NOMO-1 (cell line): ENCODE data around the gene ATAD2B.

Experiments
- DNase-seq, 2 experiments: peaks; one replicate each; lab custom pipeline; 2025; ENCODE audit not compliant: unreplicated experiment in 2 of 2; lab: John Stamatoyannopoulos, UW

Gene ATAD2B

DNA sequence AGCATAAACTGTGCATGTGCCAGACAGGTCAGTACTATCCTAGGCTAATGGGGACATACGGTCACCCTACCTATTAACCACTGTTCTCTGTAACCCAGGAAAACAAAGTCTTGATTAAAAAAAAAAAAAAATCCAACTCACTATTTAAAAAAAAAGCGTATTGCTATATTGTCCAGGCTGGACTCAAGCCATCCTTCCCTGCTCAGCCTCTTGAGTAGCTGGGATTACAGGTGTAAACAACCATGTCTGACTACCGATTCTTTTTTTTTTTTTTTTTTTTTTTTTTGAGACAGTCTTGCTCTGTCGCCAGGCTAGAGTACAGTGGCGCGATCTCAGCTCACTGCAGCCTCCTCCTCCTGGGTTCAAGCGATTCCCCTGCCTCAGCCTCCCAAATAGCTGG is 11.6 kb downstream of the ATAD2B start:
- no peak for DNase-seq

DNA sequence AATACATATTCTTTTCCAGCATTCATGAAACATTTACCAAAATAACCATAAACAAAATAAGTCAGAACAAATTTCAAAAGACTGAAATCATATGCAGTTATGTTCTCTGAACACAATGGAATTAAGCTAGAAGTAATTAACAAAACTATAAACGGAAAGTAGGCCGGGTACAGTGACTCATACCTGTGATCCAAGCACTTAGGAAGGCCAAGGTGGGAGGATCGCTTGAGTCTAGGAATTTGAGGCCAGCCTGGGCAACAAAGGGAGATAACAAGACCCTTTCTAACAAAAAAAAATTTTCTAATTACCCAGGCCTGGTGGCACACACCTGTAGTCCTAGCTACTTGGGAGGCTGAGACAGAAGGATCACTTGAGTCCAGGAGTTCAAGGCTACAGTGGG is 14.9 kb downstream of the ATAD2B start:
- no peak for DNase-seq

DNA sequence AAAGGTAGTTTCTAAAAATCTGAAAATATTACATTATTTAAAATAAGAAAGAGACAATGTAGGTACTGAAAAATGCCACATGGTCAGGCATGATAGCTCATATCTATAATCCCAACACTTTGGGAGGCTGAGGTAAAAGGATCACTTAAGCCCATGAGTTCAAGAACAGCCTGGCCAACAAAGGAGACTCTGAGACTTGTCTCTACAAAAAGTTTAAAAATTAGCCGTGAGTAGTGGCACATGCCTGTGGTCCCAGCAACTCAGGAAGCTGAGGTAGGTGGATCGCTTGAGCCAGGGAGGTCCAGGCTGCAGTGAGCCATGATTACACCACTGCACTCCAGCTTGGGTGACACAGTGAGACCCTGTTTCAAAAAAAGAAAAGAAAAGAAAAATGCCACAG is 21.8 kb downstream of the ATAD2B start:
- no peak for DNase-seq

DNA sequence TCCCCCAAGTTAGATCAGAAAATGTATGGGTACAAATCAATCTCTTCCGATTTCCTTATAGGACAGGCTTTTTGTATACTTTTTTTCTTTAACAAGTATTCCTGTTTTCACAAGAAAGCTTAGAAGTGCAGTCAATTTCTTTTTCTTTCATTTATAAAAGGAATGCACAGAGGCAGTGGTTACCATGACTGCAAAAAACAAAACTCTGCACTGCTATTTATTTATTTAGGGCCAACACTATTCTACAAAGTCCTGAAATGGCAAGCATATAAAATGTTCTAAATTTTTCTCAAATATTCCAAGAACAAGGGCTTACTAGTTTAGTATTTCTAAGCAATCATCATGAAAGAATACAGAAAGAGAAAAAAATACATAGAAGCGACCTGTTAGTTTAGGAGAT is 22.2 kb downstream of the ATAD2B start:
- no peak for DNase-seq

DNA sequence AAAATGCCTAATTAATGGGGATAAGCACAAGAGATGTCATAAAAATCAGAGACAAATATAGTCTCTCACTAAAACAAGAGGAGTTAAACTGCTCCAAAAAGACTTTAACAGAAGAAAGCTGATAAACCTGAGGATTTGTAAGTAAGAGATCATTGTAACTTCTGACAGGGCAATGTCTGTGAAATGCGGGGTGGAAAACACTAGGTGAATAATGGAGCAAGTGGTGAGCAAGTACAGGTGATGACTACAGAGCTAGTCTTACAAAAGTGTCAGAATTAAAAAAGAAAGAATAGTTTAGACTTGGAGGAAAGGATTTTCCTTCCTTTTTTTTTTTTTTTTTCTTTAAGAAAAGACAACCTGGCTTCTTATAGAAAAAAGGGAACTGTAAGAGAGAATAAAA is 22.7 kb downstream of the ATAD2B start:
- DNase-seq, result no peak

DNA sequence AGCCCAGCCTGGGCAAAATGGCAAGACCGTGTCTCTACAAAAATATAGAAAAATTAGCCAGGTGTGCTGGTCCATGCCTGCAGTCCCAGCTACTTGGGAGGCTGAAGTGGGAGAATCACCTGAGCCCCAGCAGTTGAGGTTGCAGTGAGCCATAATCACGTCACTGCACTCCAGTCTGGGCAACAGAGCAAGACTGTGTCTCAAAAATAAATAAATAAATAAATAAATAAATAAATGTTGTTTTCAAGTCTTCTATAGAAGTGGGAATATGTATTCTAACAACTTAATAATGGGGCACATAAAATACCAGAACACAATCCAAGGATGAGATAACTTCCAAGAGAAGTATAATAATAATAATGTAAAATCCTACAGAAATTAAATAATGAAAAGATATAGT is 23.9 kb downstream of the ATAD2B start:
- DNase-seq, result no peak

DNA sequence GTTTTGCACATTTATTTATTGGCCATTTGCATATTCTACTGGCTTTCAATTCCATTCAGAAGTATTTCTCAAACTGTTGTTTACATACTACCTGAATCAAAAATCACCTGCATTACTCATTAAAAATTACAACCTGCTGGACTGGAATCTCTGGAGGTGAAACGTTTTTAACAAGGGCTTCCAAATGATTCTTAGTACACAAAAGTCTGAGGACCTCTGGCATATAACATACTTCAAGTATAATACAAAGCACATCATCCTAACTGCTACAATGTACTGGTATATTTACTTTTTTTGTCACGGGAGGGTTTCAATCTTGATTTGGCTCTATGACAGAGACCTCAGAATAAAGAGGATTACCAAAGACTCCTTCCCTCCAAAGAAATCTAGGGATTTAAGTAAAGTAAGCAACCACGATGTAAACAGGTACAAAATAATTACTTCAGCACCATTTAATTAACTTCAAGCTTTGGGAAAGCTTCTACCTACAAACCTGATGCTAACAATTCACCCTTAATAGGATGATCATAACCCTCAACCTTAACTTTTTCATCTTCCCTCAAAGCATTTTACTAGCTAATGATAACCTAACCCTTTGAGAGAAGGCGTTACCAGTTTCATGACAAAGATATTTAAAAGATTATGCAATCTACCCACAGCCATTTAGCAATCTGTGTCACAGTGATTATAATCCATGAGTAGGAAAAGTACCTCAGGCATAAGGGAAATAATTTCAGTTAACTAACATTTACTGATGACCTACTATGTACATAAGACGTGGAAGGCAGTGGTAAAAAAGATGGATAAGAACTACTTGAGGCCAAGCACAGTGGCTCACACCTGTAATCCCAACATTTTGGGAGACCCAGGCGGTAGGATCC is 24.7 kb downstream of the ATAD2B start:
- DNase-seq, result peak; percentile 8 to 85

DNA sequence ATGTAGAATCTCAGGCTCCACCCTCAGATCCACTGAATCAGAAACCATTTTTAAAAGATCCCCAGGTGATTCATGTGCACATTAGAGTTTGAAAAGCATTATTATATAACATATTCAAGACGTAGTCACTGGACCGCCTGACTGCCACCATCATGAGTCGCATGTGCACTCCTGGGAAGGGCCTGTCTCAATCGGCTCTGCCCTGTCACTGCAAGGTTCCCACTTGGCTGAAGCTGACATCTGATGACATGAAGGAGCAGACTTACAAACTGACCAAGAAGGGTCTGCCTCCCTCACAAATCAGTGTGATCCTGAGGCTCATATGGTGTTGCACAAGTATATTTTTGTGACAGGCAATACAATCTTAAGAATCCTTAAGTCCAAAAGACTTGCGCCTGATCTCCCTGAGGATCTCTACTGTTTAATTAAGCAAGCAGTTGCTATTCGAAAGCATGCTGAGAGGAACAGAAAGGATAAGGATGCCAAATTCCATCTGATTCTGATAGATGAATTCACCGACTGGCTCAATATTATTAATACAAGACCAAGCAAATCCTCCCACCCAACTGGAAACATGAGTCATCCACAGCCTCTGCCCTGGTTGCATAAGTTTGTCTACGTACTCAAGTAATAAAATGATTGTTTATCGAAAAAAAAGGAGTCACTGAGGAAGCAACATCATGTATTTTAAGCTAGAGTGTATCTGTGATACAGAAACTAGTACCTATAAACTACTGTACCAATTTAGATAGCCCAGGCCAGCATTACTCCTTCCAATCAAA is 26.2 kb downstream of the ATAD2B start:
- DNase-seq, result peak; percentile 22 to 50

DNA sequence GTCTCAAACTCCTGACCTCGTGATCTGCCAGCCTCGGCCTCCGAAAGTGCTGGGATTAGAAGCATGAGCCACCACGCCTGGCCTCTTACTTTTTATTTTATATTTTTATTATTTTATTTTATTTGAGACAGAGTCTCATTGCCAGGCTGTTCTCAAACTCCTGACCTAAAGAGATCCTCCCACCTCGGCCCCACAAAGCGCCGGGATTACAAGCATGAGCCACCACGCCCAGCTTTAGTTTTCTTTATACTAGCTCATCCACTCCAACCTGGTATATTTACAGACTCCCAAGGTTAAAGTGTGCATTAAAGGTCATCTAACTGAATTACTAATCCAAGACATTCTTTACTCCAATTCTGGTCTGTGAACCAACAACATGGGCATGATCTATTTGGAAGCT is 26.8 kb downstream of the ATAD2B start:
- no peak for DNase-seq

DNA sequence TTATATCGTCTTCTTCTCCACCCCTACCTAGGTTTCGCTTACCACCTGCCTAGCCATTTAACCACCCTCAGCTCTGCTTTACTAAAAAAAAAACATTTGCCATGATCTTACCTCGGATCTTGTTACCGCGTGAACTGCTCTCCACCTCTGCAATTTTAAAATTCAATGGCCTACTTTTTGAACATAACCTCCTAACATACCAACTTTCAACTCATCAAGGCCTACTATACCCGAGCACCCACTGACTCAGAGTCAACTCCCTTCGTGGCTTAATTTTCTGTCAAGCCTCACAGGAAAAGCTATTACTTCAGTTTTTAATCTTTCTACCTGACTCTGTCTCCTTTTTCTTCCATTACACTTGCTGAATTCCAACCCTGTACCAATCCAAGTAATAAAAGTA is 55.7 kb downstream of the ATAD2B start:
- DNase-seq, result no peak

DNA sequence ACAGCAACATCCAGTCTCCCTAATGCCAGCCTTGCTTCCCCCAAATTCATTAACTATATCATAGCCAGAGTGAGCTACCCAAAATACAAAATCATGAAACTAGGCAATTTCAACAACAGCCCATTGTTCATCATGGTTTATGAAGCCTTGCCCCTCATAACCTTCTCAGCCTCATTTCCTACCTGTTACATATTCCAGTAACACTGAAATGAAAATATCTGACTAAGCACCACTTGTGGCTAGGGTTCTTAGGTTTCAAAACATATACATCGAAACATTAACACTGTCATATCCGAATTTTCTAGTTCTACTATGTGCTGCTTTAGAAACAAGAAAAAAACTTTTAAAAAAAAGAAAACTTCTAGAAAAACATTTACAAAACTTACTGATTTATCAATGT is 59.5 kb downstream of the ATAD2B start:
- DNase-seq, result no peak

DNA sequence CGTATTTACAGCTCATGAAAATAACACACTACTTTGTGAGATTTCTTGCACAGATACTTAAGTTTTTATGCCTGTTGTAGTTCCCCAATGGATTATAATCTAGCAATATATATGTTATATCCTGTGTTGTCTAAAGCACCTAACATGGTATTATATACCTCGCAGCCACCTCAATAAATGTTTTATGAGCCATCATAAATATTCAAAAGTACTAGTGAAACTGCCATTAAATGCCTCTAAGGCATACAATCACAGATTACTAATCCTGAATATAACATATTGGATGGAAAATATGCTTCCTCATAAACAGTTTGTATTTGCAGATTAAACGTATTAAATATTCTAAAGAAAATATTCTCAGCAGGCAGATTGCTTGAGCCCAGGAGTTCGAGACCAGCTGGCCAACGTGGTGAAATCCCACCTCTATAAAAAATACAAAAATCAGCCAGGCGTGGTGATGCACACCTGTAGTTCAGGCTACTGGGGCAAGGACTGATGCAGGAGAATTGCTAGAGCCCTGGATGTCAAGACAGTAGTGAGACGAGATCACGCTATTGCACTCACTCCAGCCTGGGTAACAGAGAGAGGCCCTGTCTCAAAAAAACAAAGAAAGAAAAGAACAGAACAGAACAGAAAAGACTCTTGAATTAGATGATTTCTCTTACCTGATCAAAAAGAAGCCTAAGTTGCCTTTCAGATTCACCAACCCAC is 64.1 kb downstream of the ATAD2B start:
- DNase-seq, result no peak

DNA sequence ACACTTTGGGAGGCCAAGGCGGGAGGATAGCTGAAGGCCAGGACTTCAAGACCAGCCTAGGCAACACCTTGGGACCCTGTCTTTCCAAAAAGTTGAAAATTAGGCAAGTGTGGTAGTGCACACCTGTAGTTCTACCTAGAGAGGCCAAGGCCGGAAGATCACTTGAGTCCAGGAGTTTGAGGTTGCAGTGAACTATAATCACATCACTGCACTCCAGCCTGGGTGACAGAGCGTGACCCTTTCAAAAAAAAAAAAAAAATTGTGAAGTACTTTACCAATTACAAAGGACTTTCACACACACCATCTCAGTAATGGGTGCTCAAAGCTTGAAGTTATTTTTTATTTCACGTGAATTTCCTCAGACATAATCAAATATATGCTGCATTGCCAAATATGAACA is 65.0 kb downstream of the ATAD2B start:
- no peak for DNase-seq

DNA sequence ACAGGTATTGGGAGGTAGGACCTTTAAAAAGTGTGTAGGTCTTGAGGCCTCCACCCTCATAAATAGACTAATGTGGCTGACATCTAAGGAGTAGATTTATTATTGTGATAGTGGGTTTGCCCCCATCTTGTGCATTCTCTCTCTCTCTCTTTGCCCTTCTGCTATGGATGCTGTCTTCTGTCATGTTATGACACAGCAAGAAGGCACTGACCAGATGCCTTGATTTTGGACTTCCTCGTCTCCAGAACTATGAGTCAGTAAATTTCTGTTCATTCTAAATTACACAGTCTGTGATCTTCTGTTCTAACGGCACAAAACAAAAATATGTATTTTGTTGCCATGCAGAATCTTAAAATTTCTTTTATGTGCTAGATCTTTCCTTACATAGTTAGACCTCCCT is 66.9 kb downstream of the ATAD2B start:
- no peak for DNase-seq

DNA sequence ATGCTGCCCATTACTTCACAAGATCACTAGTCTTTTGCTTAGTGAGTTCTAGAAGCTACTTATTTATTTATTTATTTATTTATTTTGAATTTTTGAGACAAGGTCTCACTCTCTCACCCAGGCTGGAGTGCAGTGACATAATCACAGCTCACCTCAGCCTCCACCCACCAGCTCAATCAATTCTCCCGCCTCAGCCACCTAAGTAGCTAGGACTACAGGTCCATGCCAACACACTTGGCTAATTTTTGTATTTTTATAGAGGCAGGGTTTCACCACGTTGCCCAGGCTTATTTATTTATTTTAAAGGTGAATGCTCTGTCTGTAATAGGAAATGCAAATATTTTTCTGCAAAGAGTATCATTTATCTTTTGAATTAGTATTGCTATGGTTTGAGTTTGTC is 67.7 kb downstream of the ATAD2B start:
- no peak for DNase-seq

DNA sequence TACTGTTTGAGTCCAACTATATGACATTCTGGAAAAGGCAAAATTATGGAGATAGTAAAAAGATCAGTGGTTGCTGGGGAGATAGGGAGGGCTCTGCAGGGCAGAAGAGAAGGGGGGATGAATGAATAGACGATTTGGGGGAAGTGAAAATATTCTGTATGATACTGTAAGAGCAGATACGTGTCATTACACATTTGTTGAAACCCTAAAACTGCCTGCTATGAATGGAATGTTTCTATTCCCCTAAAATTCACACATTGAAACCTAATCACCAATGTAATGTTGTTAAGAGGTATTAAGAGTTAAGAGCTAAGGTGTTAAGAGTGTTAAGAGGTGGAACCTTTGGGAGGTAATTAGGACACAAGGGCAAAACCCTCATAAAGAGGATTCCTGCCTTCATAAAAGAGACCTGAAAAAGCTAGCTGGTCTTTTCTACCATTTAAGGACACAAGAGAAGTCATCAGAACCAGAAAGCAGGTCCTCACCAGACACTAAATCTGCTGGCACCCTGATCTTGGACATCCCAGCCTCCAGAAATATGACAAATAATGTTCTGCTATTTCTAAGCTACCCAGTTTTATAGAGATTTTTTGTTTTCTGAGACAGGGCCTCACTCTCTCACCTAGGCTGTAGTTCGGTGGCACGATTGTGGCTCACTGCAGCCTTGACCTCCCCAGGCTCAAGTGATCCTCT is 76.2 kb downstream of the ATAD2B start:
- DNase-seq, result no peak

DNA sequence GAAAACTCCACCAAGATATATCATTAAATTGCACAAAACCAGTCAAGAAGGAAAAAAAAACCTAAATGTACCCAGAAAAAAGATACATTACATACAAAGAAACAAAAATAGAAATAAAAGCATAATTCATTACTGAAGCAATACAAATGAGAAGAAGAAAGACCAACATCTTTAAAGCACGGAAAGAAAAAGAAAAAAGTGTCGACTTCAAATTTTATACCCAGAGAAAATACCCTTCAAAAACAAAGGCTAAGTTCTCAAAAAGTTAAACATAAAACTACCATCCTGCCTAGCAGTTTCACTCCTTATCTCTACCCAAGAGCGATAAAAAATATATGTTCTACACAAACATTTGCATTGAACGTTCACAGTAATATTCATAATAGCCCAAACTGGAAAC is 82.0 kb downstream of the ATAD2B start:
- DNase-seq, result no peak

DNA sequence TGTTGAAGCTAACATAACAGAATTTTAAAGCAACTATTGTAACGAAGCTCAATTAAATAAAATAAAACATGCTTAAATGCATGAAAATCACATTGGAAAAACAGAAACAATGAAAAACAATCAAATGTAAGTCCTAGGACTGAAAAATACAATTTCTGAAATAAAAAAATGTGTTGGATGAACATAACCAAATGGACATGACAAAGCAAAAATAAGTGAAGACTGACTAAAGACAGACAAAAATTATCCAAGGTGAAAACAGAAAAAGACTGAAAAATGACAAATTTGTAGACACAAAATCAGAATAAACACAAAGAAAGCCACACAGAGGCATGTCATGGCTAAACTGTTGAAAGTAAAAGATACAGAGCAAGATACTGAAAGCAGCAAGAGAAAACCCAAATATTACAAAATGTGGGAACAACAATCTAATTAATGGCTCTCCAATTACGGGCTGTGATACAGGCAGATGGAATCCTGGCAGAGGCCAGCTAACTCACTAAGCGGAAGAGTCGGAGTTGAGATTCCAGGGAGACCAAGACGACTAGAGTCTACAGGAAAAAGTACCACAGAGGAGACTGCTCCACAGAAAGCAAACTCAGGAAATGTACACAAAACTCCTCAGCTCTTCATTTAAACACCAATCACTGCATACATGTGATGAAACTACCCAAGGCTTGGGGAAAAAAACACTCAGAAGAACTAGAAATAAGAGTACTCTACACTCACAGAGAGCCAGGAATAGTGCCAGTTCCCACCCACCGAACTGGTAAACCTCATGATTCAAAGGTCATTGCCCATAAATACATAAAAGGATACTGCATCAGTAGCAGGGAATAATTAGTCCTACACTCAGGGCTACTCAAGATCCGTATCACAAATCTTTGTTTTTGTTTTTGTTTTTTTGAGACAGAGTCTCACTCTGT is 83.6 kb downstream of the ATAD2B start:
- no peak for DNase-seq

DNA sequence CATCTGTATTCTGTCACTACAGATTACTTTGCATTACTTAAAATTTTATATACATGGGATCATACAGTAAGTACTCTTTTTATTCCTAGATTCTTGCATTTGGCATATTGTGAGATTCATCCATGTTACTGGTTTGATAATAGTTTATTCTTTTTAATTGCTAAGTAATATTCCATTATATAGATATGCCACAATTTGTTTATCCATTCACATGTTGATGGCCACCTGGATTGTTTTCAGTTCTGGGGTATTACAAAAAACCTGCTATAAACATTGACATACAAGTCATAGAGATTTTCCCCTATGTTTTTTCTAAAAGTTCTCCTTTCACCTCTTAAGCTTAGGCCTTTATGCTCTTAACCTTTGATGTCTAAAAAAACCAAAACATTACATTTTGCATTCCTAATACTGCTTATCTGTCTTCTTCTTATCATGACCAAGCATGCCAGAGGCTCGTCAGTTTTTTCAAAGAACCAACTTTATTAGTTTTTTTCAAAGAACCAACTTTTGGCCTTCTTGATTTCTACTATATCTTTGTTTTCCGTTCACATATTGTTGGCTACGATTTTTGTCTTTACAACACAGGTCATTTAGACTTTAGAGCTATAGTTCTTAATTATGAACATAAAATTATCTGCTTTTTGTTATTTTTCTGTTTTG is 86.9 kb downstream of the ATAD2B start:
- DNase-seq, result no peak
